Activated T-helper 2 cell treated with anti-CD3 and anti-CD28 coated beads, Interferon-gamma antibody, Interleukin-2, Interleukin-4, amounts not matched to agents 10 μg/mL and 5 μg/mL and 100 μg/mL, durations not matched to agents 14 hours and 24 hours and 36 hours (primary cell): Measurements from ENCODE around the gene BAIAP3. TPM values are rescaled to one million over a fixed set of nuclear protein-coding genes. Genes with fewer than 3 reads are reported as not detected.

Source experiments
- DNase-seq: peaks from one replicate; pipeline ENCODE4 v3.0.0; 2021; ENCODE audit warnings: low spot score
- H3K27ac Mint-ChIP-seq: one replicate; pipeline ENCODE4 v1.8.0; 2021; ENCODE audit warnings: mixed read lengths
- H3K27me3 Mint-ChIP-seq: one replicate; pipeline ENCODE4 v1.8.0; 2021; ENCODE audit warnings: low read depth, mixed read lengths
- H3K36me3 Mint-ChIP-seq: one replicate; pipeline ENCODE4 v1.8.0; 2021; ENCODE audit warnings: low read depth, mixed read lengths
- H3K4me1 Mint-ChIP-seq: one replicate; pipeline ENCODE4 v1.8.0; 2021; ENCODE audit warnings: low read depth, mixed read lengths
- H3K4me3 Mint-ChIP-seq: one replicate; pipeline ENCODE4 v1.8.0; 2021; ENCODE audit warnings: low read depth, mild to moderate bottlenecking, moderate library complexity, mixed read lengths
- H3K9me3 Mint-ChIP-seq: one replicate; pipeline ENCODE4 v1.8.0; 2021; ENCODE audit warnings: mixed read lengths
- intact Hi-C: fragments of 100-400 bp; cut with micrococcal nuclease; formaldehyde crosslinking; loops from one replicate; pipeline ENCODE4 v1.15.1; 2023
- total RNA-seq: library from RNA; stranded (reverse); gene quantifications from 2 replicates; pipeline ENCODE4 v1.2.3, GENCODE V29; 2022

BAIAP3 gene, protein sequence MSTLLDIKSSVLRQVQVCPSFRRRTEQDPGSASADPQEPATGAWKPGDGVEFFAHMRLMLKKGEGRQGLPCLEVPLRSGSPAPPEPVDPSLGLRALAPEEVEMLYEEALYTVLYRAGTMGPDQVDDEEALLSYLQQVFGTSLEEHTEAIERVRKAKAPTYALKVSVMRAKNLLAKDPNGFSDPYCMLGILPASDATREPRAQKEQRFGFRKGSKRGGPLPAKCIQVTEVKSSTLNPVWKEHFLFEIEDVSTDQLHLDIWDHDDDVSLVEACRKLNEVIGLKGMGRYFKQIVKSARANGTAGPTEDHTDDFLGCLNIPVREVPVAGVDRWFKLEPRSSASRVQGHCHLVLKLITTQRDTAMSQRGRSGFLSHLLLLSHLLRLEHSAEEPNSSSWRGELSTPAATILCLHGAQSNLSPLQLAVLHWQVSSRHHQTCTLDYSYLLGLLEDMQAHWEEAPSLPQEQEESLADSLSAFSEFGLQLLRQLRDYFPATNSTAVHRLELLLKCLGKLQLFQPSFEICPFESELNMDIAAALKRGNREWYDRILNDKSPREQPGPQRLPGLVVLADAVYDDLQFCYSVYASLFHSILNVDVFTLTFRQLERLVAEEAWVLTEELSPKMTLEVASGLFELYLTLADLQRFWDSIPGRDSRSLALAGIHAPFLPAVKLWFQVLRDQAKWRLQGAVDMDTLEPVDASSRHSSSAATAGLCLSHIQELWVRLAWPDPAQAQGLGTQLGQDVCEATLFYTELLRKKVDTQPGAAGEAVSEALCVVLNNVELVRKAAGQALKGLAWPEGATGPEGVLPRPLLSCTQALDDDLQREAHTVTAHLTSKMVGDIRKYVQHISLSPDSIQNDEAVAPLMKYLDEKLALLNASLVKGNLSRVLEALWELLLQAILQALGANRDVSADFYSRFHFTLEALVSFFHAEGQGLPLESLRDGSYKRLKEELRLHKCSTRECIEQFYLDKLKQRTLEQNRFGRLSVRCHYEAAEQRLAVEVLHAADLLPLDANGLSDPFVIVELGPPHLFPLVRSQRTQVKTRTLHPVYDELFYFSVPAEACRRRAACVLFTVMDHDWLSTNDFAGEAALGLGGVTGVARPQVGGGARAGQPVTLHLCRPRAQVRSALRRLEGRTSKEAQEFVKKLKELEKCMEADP
- total RNA-seq = 0.21 and 0.32 TPM in 2 replicates

DNA sequence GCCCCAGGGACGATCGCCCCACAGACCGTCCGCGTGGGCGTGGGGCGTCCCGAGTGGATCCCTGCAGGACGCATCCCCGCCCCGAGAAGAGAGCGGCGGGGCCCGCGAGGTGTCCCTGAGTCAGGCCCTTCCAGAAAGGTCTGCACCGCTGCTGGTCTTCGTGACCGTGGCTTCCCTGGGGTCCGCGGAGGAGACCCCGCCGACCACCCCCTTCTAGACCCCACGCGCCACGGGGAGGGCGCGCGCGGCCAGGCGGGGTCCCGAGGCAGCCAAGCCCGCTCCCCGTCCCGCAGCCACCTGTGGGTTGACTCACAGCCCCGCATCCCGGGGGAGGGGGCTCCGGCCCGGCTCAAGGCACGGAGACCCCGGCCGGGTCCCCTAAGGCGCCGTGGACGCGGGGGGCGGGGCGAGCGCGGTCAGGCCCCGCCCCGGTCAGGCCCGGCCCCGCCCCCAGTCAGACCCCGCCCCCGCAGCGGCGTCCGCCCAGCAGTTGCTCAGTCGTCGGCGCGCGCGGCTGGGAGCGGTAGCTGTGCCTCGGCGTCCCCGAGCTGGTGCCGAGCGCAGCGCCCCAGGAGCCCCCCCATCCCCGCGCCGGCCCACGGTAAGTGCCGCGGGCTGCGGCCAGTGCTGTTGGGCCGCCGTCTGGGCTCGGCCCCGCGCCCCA is at the start of gene BAIAP3:
TSS of gene BAIAP3 (plus strand) at position 497 of the 664 bp plus-strand sequence. CDS start 4,905 bp downstream, outside the sequence.
- intact Hi-C loops = no loop called here
- no peak within 1 kb of the TSS for H3K27ac Mint-ChIP-seq
- peak within 1 kb of the TSS; percentile 33 for H3K4me3 Mint-ChIP-seq

DNA sequence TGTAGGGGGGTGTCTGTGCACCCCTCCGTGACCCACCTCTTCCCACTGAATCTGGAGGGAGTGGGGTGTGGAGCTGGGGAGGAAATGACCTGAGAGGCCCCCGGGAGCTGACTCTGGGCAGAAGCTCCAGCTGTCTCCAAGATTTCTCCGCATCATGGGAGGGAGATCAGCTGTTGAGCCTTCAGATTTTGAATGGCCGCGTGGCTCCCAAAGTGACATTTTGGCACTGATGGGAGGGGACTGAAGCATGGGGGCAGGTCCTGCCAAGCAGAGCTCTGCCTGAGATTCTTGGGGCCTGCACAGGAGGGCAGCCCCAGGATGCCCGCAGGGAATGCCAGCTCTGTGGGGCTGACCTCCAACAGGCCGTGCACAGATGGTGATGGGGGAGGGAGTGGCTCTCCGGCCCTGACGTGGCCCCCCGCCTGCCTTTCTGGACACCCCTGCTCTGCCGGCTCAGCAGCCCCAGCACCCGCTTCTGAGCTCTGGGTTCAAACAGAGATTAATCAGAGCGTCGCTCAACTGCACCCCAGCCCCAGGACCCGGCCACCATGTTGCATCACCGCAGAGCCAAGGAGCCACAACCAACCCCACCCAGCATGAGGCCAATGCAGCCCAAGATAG is 49.3 kb upstream of the BAIAP3 start:
- Mint-ChIP-seq H3K27ac (no peak overlapping the region), H3K27me3 (peaks cover 4% of the 10 kb centered on the region), H3K4me3 (no peak overlapping the region), H3K9me3 (no peaks in the 10 kb centered on the region), H3K36me3 (no peaks in the 10 kb centered on the region), H3K4me1 (no peaks in the 10 kb centered on the region)
- DNase-seq = no peak
- intact Hi-C loops = no loop called here

More for the DNA sequence above, at the start of gene BAIAP3:
- Mint-ChIP-seq H3K4me1 (peaks cover 6% of the 10 kb centered on the region), H3K36me3 (no peaks in the 10 kb centered on the region), H3K9me3 (no peaks in the 10 kb centered on the region), H3K27me3 (peaks cover 26% of the 10 kb centered on the region)
- DNase-seq = peak; percentile 40

DNA sequence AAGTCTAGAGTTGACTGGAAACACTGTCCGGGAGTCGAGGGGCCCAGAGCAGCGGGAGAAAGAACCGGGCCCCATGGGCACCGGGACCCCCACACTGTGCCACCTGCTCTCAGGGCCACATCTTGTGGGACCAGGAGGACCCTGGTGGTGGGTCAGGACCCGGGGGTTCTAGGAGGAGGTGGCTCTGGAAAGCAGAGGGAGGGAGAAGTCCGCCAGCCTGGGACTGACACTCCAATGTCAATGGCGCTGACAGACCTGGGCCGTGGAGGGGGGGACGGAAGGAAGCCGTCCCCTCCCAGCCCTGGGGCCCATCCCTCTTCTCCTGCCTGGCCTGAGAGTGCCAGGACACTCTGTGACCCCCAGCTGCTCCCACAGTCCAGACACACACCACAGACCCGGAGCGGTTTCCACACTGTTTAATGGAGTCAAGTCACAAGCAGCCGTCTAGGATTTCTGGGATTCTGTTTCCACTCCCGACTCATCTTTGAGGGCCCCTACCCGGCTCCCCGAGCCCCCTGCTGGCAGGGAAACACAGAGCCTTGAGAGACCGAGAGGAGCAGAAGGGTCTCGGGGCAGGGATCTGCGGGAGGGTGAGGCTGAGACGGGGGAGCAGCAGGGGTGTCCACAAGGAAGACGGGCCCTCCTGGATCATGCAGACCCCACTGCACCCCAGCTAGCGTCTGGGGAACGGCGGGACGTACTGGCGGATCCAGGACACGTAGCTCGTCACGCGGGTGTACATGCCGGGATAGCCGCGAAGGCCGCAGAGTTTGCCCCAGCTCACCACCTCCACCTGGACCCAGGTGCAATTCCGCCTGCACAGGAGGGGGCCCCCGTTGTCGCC is 47.6 kb upstream of the BAIAP3 start:
- Mint-ChIP-seq H3K9me3 (no peaks in the 10 kb centered on the region), H3K27ac (no peak overlapping the region), H3K4me1 (no peaks in the 10 kb centered on the region), H3K36me3 (no peaks in the 10 kb centered on the region), H3K27me3 (peaks cover 16% of the 10 kb centered on the region), H3K4me3 (no peak overlapping the region)
- no peak for DNase-seq
- intact Hi-C loops = no loop called here

DNA sequence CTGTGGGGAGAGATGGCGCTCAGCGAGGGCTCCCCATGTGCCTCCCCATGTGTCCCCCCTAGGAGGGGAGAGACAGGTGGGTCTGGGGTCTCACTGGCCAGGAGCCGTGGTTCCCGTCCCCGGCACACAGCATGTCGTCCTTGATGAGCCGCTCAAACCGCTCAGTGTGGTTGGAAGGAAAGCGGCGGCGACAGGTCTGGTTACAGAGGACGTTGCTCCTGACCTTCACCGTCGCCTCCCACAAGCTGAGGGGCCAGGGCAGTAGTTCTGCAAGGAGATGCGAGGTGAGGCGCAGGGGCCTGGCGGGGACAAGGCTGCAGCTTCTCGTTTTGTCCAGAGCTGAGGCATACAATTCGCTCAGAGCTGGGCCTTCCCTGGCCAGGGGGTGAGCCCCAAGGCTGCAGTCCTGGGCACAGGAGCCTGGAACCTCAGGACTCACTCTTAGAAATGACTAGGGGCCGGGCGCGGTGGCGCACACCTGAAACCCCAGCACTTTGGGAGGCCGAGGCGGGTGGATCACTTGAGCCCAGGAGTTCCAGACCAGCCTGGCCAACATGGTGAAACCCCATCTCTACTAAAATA is 46.8 kb upstream of the BAIAP3 start:
- intact Hi-C loops = no loop called here
- peaks cover 16% of the 10 kb centered on the region for H3K27me3 Mint-ChIP-seq
- H3K36me3 Mint-ChIP-seq = no peaks in the 10 kb centered on the region
- H3K9me3 Mint-ChIP-seq = no peaks in the 10 kb centered on the region
- H3K4me3 Mint-ChIP-seq = no peak overlapping the region
- no peak for DNase-seq
- no peaks in the 10 kb centered on the region for H3K4me1 Mint-ChIP-seq
- H3K27ac Mint-ChIP-seq = no peak overlapping the region

DNA sequence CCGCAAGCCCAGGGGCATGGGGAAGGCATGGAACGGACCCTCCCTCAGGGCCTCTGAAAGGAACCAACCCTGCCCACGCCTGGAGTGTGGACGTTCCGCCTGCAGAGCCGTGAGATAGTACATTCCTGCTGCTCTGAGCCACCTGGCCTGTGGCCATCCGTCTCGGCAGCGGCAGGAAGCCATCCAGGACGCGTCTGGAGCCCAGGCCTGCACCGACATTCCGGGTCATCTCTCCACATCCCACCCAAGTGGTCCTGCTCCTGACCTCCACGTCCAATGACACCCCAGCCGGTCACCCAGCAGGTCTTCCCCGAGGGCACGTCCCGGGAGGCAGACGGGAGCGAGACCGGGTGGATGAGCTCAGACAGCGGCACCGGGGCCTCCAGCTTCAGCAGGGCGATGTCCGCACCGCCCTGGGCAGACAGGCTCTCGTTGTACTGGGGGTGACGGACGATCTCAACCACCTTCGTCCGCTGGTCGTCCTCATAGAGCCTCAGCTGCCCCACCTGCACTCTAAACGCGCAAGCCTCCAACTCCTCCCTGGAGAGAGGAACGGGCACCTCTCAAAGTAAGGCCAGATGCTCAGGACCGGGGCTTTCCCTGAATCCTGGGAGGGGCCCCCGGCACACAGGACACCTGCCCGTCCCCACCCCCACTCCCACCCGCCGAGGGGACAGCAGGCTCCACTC is 45.3 kb upstream of the BAIAP3 start:
- no peak for DNase-seq
- H3K9me3 Mint-ChIP-seq = no peaks in the 10 kb centered on the region
- no peaks in the 10 kb centered on the region for H3K4me1 Mint-ChIP-seq
- no peaks in the 10 kb centered on the region for H3K36me3 Mint-ChIP-seq
- H3K4me3 Mint-ChIP-seq = no peak overlapping the region
- intact Hi-C loops = no loop called here
- H3K27me3 Mint-ChIP-seq = peaks cover 21% of the 10 kb centered on the region
- no peak overlapping the region for H3K27ac Mint-ChIP-seq

DNA sequence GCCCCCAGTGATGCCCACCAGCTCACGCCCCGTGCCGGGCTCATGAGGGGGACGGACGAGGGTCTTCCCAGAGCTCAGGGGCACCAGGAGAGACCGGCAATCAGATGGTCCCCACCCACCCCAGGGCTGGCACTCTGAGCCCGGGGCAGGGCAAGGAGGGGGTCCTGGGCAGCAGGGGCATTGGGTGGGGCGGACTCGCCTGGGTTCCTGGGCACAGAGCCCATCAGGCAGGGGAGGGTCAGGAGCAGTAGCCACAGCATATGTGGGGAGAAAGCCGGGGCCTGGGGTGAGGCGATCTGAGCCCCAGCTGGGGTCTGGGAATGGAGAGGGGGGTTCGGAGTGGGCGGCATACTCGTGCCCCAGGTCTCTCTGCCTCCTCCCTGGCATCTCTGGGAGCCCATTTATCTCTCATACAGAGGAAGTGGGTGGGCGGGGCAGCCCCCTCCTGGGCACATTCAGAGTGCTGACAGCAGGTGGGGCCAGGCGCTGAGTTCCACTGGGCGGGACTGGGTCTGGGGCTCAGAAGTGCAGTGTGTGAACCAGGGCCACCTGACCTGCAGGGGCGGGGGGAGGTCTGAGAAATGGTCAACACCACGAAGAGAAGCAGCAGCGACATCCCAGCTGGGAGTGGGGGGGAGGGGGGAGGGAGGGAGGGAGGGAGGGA is 44.5 kb upstream of the BAIAP3 start:
- no peaks in the 10 kb centered on the region for H3K4me1 Mint-ChIP-seq
- peaks cover 22% of the 10 kb centered on the region for H3K27me3 Mint-ChIP-seq
- H3K9me3 Mint-ChIP-seq = no peaks in the 10 kb centered on the region
- H3K36me3 Mint-ChIP-seq = no peaks in the 10 kb centered on the region
- no peak overlapping the region for H3K4me3 Mint-ChIP-seq
- no peak overlapping the region for H3K27ac Mint-ChIP-seq
- intact Hi-C loops = no loop called here
- DNase-seq = no peak

DNA sequence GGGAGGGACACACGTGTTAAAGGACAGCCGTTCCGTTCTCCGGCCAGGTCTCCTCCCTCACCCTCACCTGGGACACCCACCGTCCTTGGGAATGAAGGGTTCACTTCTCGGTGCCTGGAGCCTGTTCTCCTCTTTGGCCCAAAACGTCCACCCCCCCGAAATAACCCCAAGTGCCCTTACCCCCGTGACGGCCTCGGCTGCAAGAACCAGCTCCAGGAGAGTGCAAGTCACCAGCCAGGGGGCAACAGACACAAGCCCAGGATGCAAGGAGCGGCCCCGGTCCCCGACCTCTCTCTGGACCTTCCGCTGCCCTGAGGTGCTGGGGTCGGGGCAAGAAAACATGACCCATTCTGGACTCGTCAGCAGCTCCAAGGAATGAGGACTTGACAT is 44.0 kb upstream of the BAIAP3 start:
- intact Hi-C loops = no loop called here
- peaks cover 22% of the 10 kb centered on the region for H3K27me3 Mint-ChIP-seq
- no peaks in the 10 kb centered on the region for H3K36me3 Mint-ChIP-seq
- no peak for DNase-seq
- H3K4me3 Mint-ChIP-seq = no peak overlapping the region
- H3K9me3 Mint-ChIP-seq = no peaks in the 10 kb centered on the region
- H3K4me1 Mint-ChIP-seq = no peaks in the 10 kb centered on the region
- H3K27ac Mint-ChIP-seq = no peak overlapping the region

DNA sequence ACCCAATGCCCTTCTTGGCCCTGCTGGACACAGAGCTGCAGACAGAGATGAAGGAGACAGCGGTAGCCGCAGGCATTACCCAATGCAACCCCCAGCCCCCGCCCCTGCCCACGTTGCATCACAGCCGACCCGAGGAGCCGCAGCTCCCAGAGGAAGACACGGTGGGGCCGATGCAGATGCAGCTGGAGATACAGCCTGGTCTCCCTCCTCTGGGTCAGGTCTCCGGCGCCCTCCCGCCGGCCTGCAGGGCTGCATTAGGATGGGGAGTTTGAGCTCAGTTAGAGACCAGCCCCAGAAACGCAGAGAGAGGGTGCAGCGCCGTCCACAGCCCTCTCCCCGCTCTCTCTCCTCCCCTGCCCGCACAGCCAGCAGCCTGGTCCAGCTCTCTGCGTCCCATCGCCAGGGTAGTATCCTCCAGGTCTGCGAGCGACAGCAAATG is 43.4 kb upstream of the BAIAP3 start:
- Mint-ChIP-seq H3K4me1 (no peaks in the 10 kb centered on the region), H3K9me3 (no peaks in the 10 kb centered on the region), H3K36me3 (no peaks in the 10 kb centered on the region), H3K27me3 (peaks cover 22% of the 10 kb centered on the region), H3K27ac (no peak overlapping the region), H3K4me3 (no peak overlapping the region)
- intact Hi-C loops = no loop called here
- DNase-seq = no peak

DNA sequence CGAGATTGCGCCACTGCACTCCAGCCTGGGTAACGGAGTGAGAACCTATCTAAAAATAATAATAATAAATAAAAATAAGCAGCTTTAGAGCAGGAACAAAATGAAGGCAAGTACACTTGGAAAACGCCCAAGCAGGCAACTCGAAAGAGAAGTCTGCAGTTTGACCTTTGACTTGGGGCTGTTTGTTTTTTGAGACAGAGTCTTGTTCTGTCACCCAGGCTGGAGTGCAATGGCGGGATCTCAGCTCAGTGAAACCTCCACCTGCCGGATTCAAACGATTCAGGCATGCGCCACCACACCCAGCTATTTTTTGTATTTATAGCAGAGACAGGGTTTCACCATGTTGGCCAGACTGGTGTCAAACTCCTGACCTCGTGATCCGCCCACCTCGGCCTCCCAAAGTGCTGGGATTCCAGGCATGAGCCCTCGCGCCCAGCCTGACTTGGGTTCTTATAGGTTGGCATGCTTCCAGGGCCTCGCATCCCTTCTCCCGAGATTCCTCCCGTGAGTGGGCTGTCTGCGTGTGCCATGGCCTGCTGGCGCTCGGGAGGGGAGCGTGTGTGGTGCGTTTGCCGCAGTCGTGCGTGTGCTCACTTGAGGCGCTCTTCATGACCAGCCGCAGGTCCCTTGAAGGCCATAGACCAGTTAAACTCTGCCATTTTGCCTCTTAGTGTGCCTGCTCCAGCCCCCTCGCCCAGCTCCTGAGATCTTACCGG is 42.4 kb upstream of the BAIAP3 start:
- no peak overlapping the region for H3K4me3 Mint-ChIP-seq
- peaks cover 22% of the 10 kb centered on the region for H3K27me3 Mint-ChIP-seq
- H3K27ac Mint-ChIP-seq = no peak overlapping the region
- H3K36me3 Mint-ChIP-seq = no peaks in the 10 kb centered on the region
- DNase-seq = no peak
- H3K9me3 Mint-ChIP-seq = no peaks in the 10 kb centered on the region
- intact Hi-C loops = no loop called here
- H3K4me1 Mint-ChIP-seq = no peaks in the 10 kb centered on the region

DNA sequence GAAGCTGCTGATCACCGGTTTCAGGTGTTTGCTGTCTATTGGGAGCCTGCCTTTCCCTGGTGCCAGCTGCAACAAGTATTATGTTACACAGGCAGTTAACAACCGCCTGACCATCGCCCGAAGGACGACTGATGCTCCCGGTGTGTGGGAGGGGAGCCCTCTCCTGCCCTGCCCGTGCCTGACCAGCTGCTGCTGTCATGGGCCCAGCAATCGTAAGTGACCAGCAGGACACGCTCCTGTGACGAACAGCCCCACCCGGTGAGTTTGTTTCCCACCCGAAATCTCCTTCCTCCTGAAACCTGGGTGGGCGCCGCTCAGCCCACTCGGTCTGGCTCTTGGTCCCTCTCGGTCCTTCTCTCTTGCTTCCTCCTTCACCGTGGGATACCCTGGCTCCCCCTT is 41.9 kb upstream of the BAIAP3 start:
- intact Hi-C loops = no loop called here
- no peak overlapping the region for H3K4me3 Mint-ChIP-seq
- DNase-seq = no peak
- no peaks in the 10 kb centered on the region for H3K36me3 Mint-ChIP-seq
- peaks cover 22% of the 10 kb centered on the region for H3K27me3 Mint-ChIP-seq
- no peak overlapping the region for H3K27ac Mint-ChIP-seq
- no peaks in the 10 kb centered on the region for H3K4me1 Mint-ChIP-seq
- no peaks in the 10 kb centered on the region for H3K9me3 Mint-ChIP-seq
